Measurements from ENCODE around the gene ELAVL3. TPM values are rescaled to one million over a fixed set of nuclear protein-coding genes. Genes with fewer than 3 reads are reported as not detected.
"Not testable (repeated sequence)": the region's sequence is repeated elsewhere in the genome, so short reads cannot be mapped to it uniquely, and the experiment has no call there.

Gene ELAVL3
- total and polyA plus RNA-seq, 2 donors (not counting 3 experiments of a cell fraction or from before 2014, with no cell fraction given) = not detected

DNA sequence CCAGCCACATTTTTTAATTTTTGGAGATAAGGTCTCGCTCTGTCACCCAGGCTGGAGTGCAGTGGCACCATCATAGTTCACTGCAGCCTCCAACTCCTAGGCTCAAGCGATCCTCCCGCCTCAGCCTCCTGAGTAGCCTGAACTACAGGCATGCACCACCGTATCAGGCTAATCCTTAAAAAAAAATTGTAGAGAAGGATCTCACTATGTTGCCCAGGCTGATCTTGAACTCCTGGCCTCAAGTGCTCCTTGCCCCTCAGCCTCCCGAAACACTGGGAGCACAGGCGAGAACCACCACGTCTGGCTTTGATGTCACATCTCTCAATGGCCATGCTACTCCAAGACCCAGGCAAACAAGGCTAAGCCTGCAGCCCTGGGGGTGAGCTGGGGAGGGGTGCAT lies 24.2 kb downstream of the ELAVL3 start:
- no peaks in the 10 kb centered on the region for H3K4me1 ChIP-seq (ENCODE audit: control insufficient read depth, extremely low read depth, insufficient read depth, low read length)
- H3K4me3 ChIP-seq (replicated peaks in 1 of 3; ENCODE audit: insufficient read depth in 1 of 3, low read depth in 1 of 3, low read length in 3 of 3) = no peak overlapping the region
- intact Hi-C loops (cut with micrococcal nuclease) (no loop called here), dilution Hi-C loops (cut with MboI; ENCODE audit: extremely low pct_ligation_motif_present, low sequenced_read_pairs) (no loop called here)
- no peaks in the 10 kb centered on the region for H3K27me3 ChIP-seq (ENCODE audit: control insufficient read depth in 2 of 2, insufficient read depth in 2 of 2, low read length in 2 of 2)
- ChIA-PET POLR2A (no interaction called here), CTCF (no interaction called here)
- no TSS peak for BruUV-seq (replicated peaks)
- H3K4me2 ChIP-seq (ENCODE audit: insufficient read depth, low read length) = no peak overlapping the region
- TF ChIP-seq GATA2 (IDR thresholded peaks at IDR 0.05; ENCODE audit: insufficient read depth, insufficient read length, low read depth, low read length) = no peak
- H3K9me3 ChIP-seq (replicated peaks; ENCODE audit: control insufficient read depth, insufficient read depth, low read length) = no peaks in the 10 kb centered on the region
- H3K27ac ChIP-seq (ENCODE audit: insufficient read depth, low read depth, low read length) = no peak overlapping the region
- no peak for DNase-seq (ENCODE audit: low read depth, low spot score)
- H2AFZ ChIP-seq (ENCODE audit: low read depth, low read length) = no peak overlapping the region
- H3K9me1 ChIP-seq (replicated peaks; ENCODE audit: control insufficient read depth, extremely low read depth, insufficient read depth, low read length) = no peaks in the 10 kb centered on the region
- H3K9ac ChIP-seq (replicated peaks; ENCODE audit: extremely low read depth, insufficient read depth, low read length) = no peak overlapping the region
- no peak for FAIRE-seq
- H3K79me2 ChIP-seq (ENCODE audit: control insufficient read depth, insufficient read depth, low read length) = no peaks in the 10 kb centered on the region
- no peaks in the 10 kb centered on the region for H4K20me1 ChIP-seq (replicated peaks; ENCODE audit: control insufficient read depth, extremely low read depth, insufficient read depth, low read length)
- no peaks in the 10 kb centered on the region for H3K36me3 ChIP-seq (ENCODE audit: control insufficient read depth in 2 of 2, extremely low read depth in 1 of 2, insufficient read depth in 2 of 2, low read length in 2 of 2)

DNA sequence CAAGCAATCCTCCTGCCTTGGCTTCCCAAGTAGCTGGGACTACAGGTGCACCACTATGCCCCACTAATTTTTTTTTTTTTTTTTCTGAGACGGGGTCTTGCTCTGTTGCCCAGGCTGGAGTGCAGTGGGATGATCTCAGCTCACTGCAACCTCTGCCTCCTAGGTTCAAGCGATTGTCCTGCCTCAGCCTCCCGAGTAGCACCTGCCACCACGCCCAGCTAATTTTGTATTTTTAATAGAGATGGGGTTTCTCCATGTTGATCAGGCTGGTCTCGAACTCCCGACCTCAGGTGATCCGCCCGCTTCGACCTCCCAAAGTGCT lies 25.7 kb downstream of the ELAVL3 start:
- H3K9ac ChIP-seq (replicated peaks; ENCODE audit: extremely low read depth, insufficient read depth, low read length); H3K79me2 ChIP-seq (ENCODE audit: control insufficient read depth, insufficient read depth, low read length); FAIRE-seq; H3K4me2 ChIP-seq (ENCODE audit: insufficient read depth, low read length); POLR2A ChIA-PET; DNase-seq (ENCODE audit: low read depth, low spot score); H2AFZ ChIP-seq (ENCODE audit: low read depth, low read length); H3K27me3 ChIP-seq (ENCODE audit: control insufficient read depth in 2 of 2, insufficient read depth in 2 of 2, low read length in 2 of 2); intact Hi-C loops (cut with micrococcal nuclease); H3K9me3 ChIP-seq (replicated peaks; ENCODE audit: control insufficient read depth, insufficient read depth, low read length); H3K36me3 ChIP-seq (ENCODE audit: control insufficient read depth in 2 of 2, extremely low read depth in 1 of 2, insufficient read depth in 2 of 2, low read length in 2 of 2); H4K20me1 ChIP-seq (replicated peaks; ENCODE audit: control insufficient read depth, extremely low read depth, insufficient read depth, low read length); H3K27ac ChIP-seq (ENCODE audit: insufficient read depth, low read depth, low read length); BruUV-seq (replicated peaks); H3K9me1 ChIP-seq (replicated peaks; ENCODE audit: control insufficient read depth, extremely low read depth, insufficient read depth, low read length); H3K4me1 ChIP-seq (ENCODE audit: control insufficient read depth, extremely low read depth, insufficient read depth, low read length); H3K4me3 ChIP-seq (replicated peaks in 1 of 3; ENCODE audit: insufficient read depth in 1 of 3, low read depth in 1 of 3, low read length in 3 of 3); dilution Hi-C loops (cut with MboI; ENCODE audit: extremely low pct_ligation_motif_present, low sequenced_read_pairs): not testable (repeated sequence)
- CTCF ChIA-PET = interaction anchor here (0.7 to 1.3 kb wide), 2 partner anchors 27 to 161 kb away, joined by 3 to 5 read pairs; no protein-coding TSS in a partner anchor

All from endothelial cell of umbilical vein (primary cell).